Measurements from ENCODE around the gene TLR5. TPM values are rescaled to one million over a fixed set of nuclear protein-coding genes. Genes with fewer than 3 reads are reported as not detected.

TLR5 gene
- total RNA-seq, 4 donors from 2014 or later: 1.6 to 16.8 (median 5.7) TPM

- no peak for TF ChIP-seq CTCF (IDR thresholded peaks at IDR 0.05)
- TF ChIP-seq POLR2A (IDR thresholded peaks at IDR 0.05): no peak
- no peak overlapping the region for H3K4me3 ChIP-seq (ENCODE audit: low read depth, poor library complexity, severe bottlenecking)
- DNase-seq (ENCODE audit: low spot score in 2 of 2): peak in 1 of 2 donors; percentile 72
- WGBS, 2 donors: 93% methylated on average over 13 of the region's 13 CpGs
- intact Hi-C loops (cut with DNase I; ENCODE audit: low total_unique reads): loop anchor here (10.0 kb wide), 1 partner anchor 294 kb away; no protein-coding TSS in a partner anchor
These were observed 54.3 kb downstream of the TLR5 start for GRCh38 chr1:223088713-223089240.

GRCh38 chr1:223087291-223088255 lies 55.5 kb downstream of the TLR5 start:
- 41 to 51% methylated on average over 10 of the region's 10 CpGs for WGBS, 2 donors
- TF ChIP-seq CTCF (IDR thresholded peaks at IDR 0.05) (no peak), POLR2A (IDR thresholded peaks at IDR 0.05) (no peak)
- no peak for DNase-seq (ENCODE audit: low spot score in 2 of 2)
- H3K4me3 ChIP-seq (ENCODE audit: low read depth, poor library complexity, severe bottlenecking): no peak overlapping the region
- intact Hi-C loops (cut with DNase I; ENCODE audit: low total_unique reads): loop anchor here (10.0 kb wide), 1 partner anchor 293 kb away; no protein-coding TSS in a partner anchor

- 73 to 77% methylated on average over 8 of the region's 8 CpGs for WGBS, 2 donors
- intact Hi-C loops (cut with DNase I; ENCODE audit: low total_unique reads): loop anchor here (10.0 kb wide), 1 partner anchor 290 kb away; no protein-coding TSS in a partner anchor
- no peak overlapping the region for H3K4me3 ChIP-seq (ENCODE audit: low read depth, poor library complexity, severe bottlenecking)
- no peak for TF ChIP-seq POLR2A (IDR thresholded peaks at IDR 0.05)
- no peak for TF ChIP-seq CTCF (IDR thresholded peaks at IDR 0.05)
- no peak for DNase-seq (ENCODE audit: low spot score in 2 of 2)
These were observed 58.6 kb downstream of the TLR5 start for GRCh38 chr1:223084464-223084866.

- intact Hi-C loops (cut with DNase I; ENCODE audit: low total_unique reads): loop anchor here (10.0 kb wide), 1 partner anchor 289 kb away; no protein-coding TSS in a partner anchor
- no peak overlapping the region for H3K4me3 ChIP-seq (ENCODE audit: low read depth, poor library complexity, severe bottlenecking)
- TF ChIP-seq CTCF (IDR thresholded peaks at IDR 0.05): no peak
- no peak for TF ChIP-seq POLR2A (IDR thresholded peaks at IDR 0.05)
- no peak for DNase-seq (ENCODE audit: low spot score in 2 of 2)
- 86 to 89% methylated on average over 15 of the region's 15 CpGs for WGBS, 2 donors
These were observed 59.2 kb downstream of the TLR5 start for GRCh38 chr1:223083831-223084230.

- intact Hi-C loops (cut with DNase I; ENCODE audit: low total_unique reads): loop anchor here (10.0 kb wide), 1 partner anchor 288 kb away; no protein-coding TSS in a partner anchor
- 87% methylated on average over 8 of the region's 8 CpGs for WGBS, 2 donors
- TF ChIP-seq CTCF (IDR thresholded peaks at IDR 0.05) (no peak), POLR2A (IDR thresholded peaks at IDR 0.05) (no peak)
These were observed 60.1 kb downstream of the TLR5 start for GRCh38 chr1:223082914-223083313.

More at GRCh38 chr1:223082914-223083313, 60.1 kb downstream of the TLR5 start:
- no peak overlapping the region for H3K4me3 ChIP-seq (ENCODE audit: low read depth, poor library complexity, severe bottlenecking)
- no peak for DNase-seq (ENCODE audit: low spot score in 2 of 2)
